GM19099 (cell line): ENCODE results near the gene RSPH10B2.
"Not testable (repeated sequence)": the region's sequence is repeated elsewhere in the genome, so short reads cannot be mapped to it uniquely, and the experiment has no call there.

ENCODE experiments used
- POLR2A ChIP-seq: IDR thresholded peaks from 3 replicates; pipeline ENCODE4 v1.6.1; 2011; ENCODE audit warnings: low read depth; ENCODE audit not compliant: insufficient read length; ENCODE audit errors: extremely low read depth

Gene RSPH10B2

DNA sequence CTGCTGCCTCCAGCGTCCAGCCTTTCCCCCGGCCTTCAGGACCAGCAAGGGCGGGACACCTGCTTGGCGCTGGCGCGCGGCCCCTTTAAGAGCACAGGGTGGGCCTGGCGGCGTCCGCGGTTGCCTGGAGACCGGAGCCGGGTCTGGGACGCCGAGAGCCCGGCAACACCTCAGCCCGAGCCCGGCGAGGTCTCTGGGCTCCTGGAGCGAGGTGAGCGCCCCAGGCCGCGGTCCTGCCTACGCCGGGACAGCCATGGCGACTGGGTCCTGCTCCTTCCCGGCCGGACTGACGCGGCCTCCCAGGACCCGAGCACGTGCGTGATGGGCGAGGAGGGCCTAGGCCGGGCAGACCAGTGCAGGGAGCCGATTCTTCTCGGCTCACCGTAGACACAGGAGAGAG, at the start of gene RSPH10B2:
Gene RSPH10B2, plus strand, starts transcription at position 140 of the 400 bp plus-strand sequence. CDS start 3,575 bp downstream, outside the sequence.
- not testable (repeated sequence) for TF ChIP-seq POLR2A

- no peak for TF ChIP-seq POLR2A
These were observed 47.8 kb upstream of the RSPH10B2 start for GRCh38 chr7:6705959-6706665.

DNA sequence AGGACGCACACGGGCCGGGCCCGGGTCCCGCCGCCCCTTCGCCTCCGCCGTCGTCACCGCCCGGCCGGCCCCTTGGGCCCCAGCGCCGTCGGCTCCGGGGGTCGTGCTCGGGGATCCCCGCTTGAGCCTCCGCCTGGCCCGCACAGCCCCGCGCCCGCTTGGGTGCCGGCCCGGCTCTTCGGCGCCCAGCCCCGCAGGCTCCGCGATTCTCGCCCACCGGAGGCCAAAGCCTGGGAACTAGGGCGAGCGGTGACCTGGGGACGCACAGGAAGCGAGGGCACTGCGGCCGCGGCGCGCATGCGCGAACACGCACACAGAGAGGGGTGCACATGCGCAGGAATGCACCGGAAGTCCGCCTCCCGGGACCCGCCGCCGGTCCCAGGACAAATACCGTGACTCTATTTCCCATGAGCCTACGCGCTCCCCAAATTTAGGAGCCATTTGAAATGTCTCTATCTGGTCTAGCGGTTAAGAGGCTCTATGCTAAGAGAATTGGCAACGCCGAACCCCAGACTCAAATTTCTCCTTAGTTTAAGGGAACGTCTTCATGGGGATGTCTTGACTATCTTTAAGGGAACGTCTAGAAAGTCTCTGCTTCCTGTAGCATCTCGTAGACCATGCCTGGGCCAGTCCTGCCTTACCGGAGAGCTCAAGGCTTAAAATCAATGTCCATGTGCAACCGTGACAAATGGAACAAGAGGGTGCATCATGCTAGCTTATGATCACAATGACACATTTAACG, 47.1 kb upstream of the RSPH10B2 start, which contains the start of gene ZNF12:
Gene ZNF12, minus strand, starts transcription at position 282 of the 742 bp plus-strand sequence. CDS start 1,774 bp downstream, outside the sequence.
- TF ChIP-seq POLR2A, result peak; percentile 81

- TF ChIP-seq POLR2A, result no peak
These were observed 45.6 kb upstream of the RSPH10B2 start for GRCh38 chr7:6708304-6708703.

DNA sequence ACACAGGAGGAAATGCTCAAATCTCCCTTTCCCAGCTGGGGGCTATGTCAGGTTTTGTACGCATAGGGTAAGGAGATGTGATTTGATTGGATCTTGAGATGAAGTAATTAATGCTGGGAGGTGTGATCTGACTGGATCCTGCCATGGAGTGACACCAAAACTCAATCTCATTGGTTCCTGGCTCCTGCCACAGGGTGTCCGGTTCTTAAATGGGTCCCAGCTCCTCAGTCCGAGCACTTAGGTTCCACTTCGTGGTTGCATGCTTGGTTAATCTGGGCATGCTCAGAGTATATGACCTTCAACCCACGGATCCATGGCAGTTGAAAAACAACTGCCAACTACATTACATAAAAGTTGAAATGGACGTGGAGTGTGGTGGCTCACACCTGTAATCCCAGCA, 44.1 kb upstream of the RSPH10B2 start:
- TF ChIP-seq POLR2A, result no peak

DNA sequence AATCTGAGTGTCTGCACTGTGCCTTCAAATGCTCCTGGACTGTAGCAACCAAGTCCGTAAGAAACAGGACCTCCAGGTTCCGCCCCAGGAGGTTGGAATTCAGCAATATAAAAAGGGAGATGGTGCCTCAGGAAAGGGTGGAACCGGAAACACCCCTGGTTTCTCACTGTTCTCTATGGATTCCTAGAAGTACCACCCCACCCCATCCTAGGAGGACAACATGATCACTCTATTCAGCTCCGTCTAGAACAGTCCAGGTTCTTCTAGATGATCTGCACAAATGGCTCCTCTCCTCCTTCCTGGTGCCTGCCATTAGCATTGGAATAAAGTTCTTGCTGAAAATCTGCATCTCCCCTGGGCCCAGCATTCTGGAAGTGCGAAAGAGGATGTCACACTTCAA, 39.5 kb upstream of the RSPH10B2 start:
- no peak for TF ChIP-seq POLR2A

DNA sequence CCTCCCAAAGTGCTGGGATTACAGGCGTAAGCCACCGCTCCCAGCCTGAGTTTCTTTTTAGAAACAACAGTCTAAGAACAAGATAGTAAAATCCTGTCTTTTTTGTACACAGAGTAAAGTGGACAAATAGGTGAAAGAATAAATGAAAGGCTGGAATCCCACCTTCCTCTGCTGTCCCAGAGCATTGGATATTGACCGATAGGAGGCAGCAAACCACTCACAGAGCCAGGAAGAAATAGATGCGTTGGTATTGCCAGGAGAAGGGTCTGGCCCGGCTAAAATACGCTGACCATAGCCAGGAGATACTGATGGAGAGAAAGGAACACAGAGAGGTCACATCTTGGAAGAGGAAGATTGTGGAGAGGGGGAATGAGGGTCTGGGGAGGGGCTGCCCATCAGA, 35.8 kb upstream of the RSPH10B2 start:
- TF ChIP-seq POLR2A, result no peak

DNA sequence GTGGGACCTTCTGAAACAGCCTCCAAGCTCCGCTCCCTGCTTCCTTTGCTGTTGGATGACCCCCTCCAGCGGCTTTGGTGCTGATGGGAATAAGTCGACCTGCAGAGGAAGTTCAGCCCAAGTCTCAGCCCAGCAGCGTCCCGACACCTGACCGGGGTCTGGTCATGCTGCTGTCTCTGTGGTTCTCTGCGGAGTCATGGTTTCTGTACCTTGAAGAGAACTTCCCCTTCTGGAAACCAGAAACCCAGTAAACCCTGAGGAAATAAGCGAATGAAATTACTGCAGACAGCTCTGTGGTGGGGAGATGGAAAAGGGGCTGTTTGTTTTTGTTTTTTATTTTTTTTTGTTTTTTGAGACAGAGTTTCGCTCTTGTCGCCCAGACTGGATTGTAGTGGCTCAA, 28.9 kb upstream of the RSPH10B2 start:
- TF ChIP-seq POLR2A, result no peak

GRCh38 chr7:6727663-6728062, 26.2 kb upstream of the RSPH10B2 start:
- no peak for TF ChIP-seq POLR2A

- peak; percentile 87 for TF ChIP-seq POLR2A
These were observed 24.2 kb upstream of the RSPH10B2 start for GRCh38 chr7:6729492-6730342.

DNA sequence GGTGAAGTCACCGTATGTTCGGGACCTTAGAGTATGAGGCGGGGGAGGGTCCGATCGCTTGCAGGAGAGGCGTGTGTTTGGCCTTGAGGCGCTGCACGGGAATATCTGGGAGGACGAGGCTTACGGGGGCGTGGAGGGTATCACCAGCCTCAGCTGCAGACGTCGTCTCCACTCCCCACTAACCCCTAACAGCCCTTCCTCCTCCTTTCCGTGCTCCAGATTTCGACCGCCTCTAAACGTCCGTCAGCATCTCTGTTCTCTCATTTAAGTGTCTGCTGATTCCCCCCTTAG, 23.6 kb upstream of the RSPH10B2 start:
- no peak for TF ChIP-seq POLR2A

- peak; percentile 48 for TF ChIP-seq POLR2A
These were observed 72.2 kb downstream of the RSPH10B2 start, which contains the start of gene CCZ1B for GRCh38 chr7:6826151-6826550. CCZ1B (minus strand) TSS chr7:6826275; CDS start chr7:6826197, 78 bp downstream.

DNA sequence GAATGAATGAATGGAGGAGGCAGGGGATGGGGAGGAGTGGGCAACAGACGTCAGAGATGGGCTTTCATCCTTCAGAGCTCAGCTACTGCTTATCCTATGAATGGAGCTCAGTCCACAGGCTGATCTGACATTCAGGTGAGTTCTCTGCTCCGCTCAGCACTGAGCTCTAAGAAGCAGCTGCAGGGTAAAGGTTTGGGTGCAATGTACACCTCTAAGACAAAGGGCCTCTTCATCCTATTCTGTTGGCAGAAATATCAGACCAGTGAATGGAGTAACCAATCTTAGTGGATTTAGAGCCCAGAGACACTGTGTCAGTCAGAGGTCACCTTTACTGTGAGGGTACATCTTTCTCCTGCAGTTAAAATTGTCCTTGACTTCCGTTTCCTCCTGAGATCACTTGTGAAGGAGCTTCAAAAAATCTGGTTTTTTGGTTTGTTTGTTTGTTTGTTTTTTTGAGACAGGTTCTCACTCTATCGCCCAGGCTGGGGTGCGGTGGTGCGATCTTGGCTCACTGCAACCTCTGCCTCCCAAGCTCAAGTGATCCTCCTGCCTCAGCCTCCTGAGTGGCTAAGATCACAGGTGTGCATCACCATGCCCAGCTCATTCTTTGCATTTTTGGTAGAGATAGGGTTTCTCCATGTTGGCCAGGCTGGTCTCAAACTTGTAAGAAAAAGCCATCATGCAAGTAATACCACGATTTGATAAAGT, 77.3 kb downstream of the RSPH10B2 start:
- TF ChIP-seq POLR2A, result no peak

GRCh38 chr7:6833636-6834035, 79.7 kb downstream of the RSPH10B2 start:
- TF ChIP-seq POLR2A, result no peak
